HepG2 (cell line): Measurements from ENCODE around the gene ZFP36L2. TPM values are rescaled to one million over a fixed set of nuclear protein-coding genes. Genes with fewer than 3 reads are reported as not detected.
A peak's percentile ranks its signal among the peaks of the same experiment; 100 is the strongest.

Source experiments
- ADNP ChIP-seq: sonication (generic); formaldehyde crosslinking; IDR thresholded peaks from 2 replicates; pipeline ENCODE4 v1.4.0; 2020; ENCODE audit warnings: missing genetic modification reagents
- ARID2 ChIP-seq: sonication (generic); formaldehyde crosslinking; IDR thresholded peaks from 2 replicates; pipeline ENCODE4 v1.8.1; 2022; ENCODE audit warnings: mild to moderate bottlenecking, missing genetic modification reagents, borderline replicate concordance
- ELF3 ChIP-seq: IDR thresholded peaks from 2 replicates; pipeline ENCODE4 v1.6.1; 2016; ENCODE audit warnings: missing genetic modification reagents, missing compliant biosample characterization
- GABPB1 ChIP-seq: IDR thresholded peaks from 2 replicates; pipeline ENCODE4 v1.6.1; 2016; ENCODE audit warnings: mild to moderate bottlenecking, missing genetic modification reagents, moderate library complexity, missing compliant biosample characterization
- GATA4 ChIP-seq: sonication (generic); IDR thresholded peaks from 2 replicates; pipeline ENCODE4 v1.6.1; 2016; ENCODE audit warnings: antibody characterized with exemption, low read depth, borderline replicate concordance
- JUNB ChIP-seq: sonication (generic); formaldehyde crosslinking; IDR thresholded peaks from 2 replicates; pipeline ENCODE4 v1.8.0; 2022; ENCODE audit warnings: missing genetic modification reagents, mild to moderate bottlenecking, borderline replicate concordance
- MEF2D ChIP-seq: sonication (generic); formaldehyde crosslinking; IDR thresholded peaks from 2 replicates; pipeline ENCODE4 v1.5.1; 2020; ENCODE audit warnings: mild to moderate bottlenecking, missing genetic modification reagents
- NR2F1 ChIP-seq, 2 experiments: fragments of 450-650 bp in 1 of 2; formaldehyde crosslinking in 1 of 2; IDR thresholded peaks; 2 replicates each; pipeline versions ENCODE4 v1.5.0 to v1.6.1; 2016 to 2020; ENCODE audit warnings: mild to moderate bottlenecking in 1 of 2, missing compliant biosample characterization in 1 of 2, missing genetic modification reagents in 1 of 2, moderate library complexity in 1 of 2
- ONECUT2 ChIP-seq: sonication (generic); formaldehyde crosslinking; IDR thresholded peaks from 2 replicates; pipeline ENCODE4 v1.4.0; 2020; ENCODE audit warnings: missing genetic modification reagents
- PCBP1 ChIP-seq: fragments of 200-400 bp; formaldehyde crosslinking; IDR thresholded peaks from 2 replicates; pipeline ENCODE4 v1.6.1; 2017; ENCODE audit warnings: mild to moderate bottlenecking, low read depth, low read length, borderline replicate concordance
- PITX1 ChIP-seq: sonication (generic); formaldehyde crosslinking; IDR thresholded peaks from 2 replicates; pipeline ENCODE4 v1.5.1; 2020; ENCODE audit warnings: mild to moderate bottlenecking, missing genetic modification reagents
- SMC3 ChIP-seq: IDR thresholded peaks from 2 replicates; pipeline ENCODE4 v1.6.1; 2011; ENCODE audit warnings: low read length, improper control_type of control experiment
- ZFY ChIP-seq: sonication (generic); formaldehyde crosslinking; IDR thresholded peaks from 2 replicates; pipeline ENCODE4 v1.4.0; 2020; ENCODE audit warnings: missing genetic modification reagents
- ZNF205 ChIP-seq: IDR thresholded peaks from 2 replicates; pipeline ENCODE4 v1.6.1; 2018; ENCODE audit warnings: missing biosample characterization, missing genetic modification reagents
- ZNF280D ChIP-seq: sonication (generic); formaldehyde crosslinking; IDR thresholded peaks from 2 replicates; pipeline ENCODE4 v1.5.1; 2020; ENCODE audit warnings: mild to moderate bottlenecking, missing genetic modification reagents
- ZNF44 ChIP-seq: sonication (generic); formaldehyde crosslinking; IDR thresholded peaks from 2 replicates; pipeline ENCODE4 v1.5.1; 2020; ENCODE audit warnings: mild to moderate bottlenecking, missing genetic modification reagents
- ZNF549 ChIP-seq: sonication (generic); formaldehyde crosslinking; IDR thresholded peaks from 2 replicates; pipeline ENCODE4 v1.5.0; 2020; ENCODE audit warnings: missing genetic modification reagents
- ZNF598 ChIP-seq: sonication (generic); formaldehyde crosslinking; IDR thresholded peaks from 2 replicates; pipeline ENCODE4 v1.5.1; 2020; ENCODE audit warnings: mild to moderate bottlenecking, missing genetic modification reagents, borderline replicate concordance
- ZNF749 ChIP-seq: sonication (generic); formaldehyde crosslinking; IDR thresholded peaks from 2 replicates; pipeline ENCODE4 v1.8.0; 2022; ENCODE audit warnings: mild to moderate bottlenecking, missing genetic modification reagents, moderate library complexity, borderline replicate concordance
- ZNF777 ChIP-seq: sonication (generic); formaldehyde crosslinking; IDR thresholded peaks from 2 replicates; pipeline ENCODE4 v1.4.0; 2020; ENCODE audit warnings: missing genetic modification reagents
- polyA plus RNA-seq, 8 experiments: library from polyadenylated mRNA; depleted of rRNA in 3 of 8; stranded (reverse) in 7 of 8; unstranded in 1 of 8; fragments of >200 nt; fragmentation: Illumina TruSeq in 4 of 8; extraction: Trizol in 4 of 8; gene quantifications; 2 replicates each; pipeline versions ENCODE4 v1.2.1 to v1.2.3, GENCODE V29; 2011 to 2016; ENCODE audit warnings: low read depth in 4 of 8, missing spikeins in 1 of 8, mixed read lengths in 1 of 8; ENCODE audit not compliant: insufficient read depth in 1 of 8
- total RNA-seq, 5 experiments: library from RNA; depleted of rRNA; stranded (reverse); fragments of >200 nt; fragmentation: Illumina TruSeq; extraction: Trizol; gene quantifications; 2 replicates each; pipeline ENCODE4 v1.2.3, GENCODE V29; 2016; ENCODE audit warnings: low read depth in 1 of 5
- TF ChIP-seq, protein P1 (sequence below): sonication (generic); formaldehyde crosslinking; IDR thresholded peaks from 2 replicates; pipeline ENCODE4 v1.4.0; 2020; ENCODE audit warnings: missing genetic modification reagents
- TF ChIP-seq, protein P2 (sequence below): sonication (generic); formaldehyde crosslinking; IDR thresholded peaks from 2 replicates; pipeline ENCODE4 v1.4.0; 2020; ENCODE audit warnings: missing genetic modification reagents
- TF ChIP-seq, protein P3 (sequence below): sonication (generic); formaldehyde crosslinking; IDR thresholded peaks from 2 replicates; pipeline ENCODE4 v1.4.0; 2020; ENCODE audit warnings: mild to moderate bottlenecking, low read depth, missing genetic modification reagents

The ZFP36L2 gene
- total and polyA plus RNA-seq, 2 of the 13 experiments (the other 11 are each of a cell fraction or from before 2014, with no cell fraction given) = 11.2 to 21.8 TPM

- TF ChIP-seq, protein P1, sequence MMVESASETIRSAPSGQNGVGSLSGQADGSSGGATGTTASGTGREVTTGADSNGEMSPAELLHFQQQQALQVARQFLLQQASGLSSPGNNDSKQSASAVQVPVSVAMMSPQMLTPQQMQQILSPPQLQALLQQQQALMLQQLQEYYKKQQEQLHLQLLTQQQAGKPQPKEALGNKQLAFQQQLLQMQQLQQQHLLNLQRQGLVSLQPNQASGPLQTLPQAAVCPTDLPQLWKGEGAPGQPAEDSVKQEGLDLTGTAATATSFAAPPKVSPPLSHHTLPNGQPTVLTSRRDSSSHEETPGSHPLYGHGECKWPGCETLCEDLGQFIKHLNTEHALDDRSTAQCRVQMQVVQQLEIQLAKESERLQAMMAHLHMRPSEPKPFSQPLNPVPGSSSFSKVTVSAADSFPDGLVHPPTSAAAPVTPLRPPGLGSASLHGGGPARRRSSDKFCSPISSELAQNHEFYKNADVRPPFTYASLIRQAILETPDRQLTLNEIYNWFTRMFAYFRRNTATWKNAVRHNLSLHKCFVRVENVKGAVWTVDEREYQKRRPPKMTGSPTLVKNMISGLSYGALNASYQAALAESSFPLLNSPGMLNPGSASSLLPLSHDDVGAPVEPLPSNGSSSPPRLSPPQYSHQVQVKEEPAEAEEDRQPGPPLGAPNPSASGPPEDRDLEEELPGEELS (CRISPR knock-in tag) = no peak
- TF ChIP-seq MEF2D (0 out of 2 replicates have a peak, but pooled peaks have one; percentile 8), ELF3 (CRISPR knock-in tag) (no peak), ZNF749 (CRISPR knock-in tag) (no peak), ZNF205 (CRISPR knock-in tag) (no peak), ONECUT2 (CRISPR knock-in tag) (no peak), SMC3 (no peak; the same call in 1 of the 2 replicates), ZNF549 (CRISPR knock-in tag) (no peak), ARID2 (no peak), ZFY (0 out of 2 replicates have a peak, but pooled peaks have one; percentile 93), PCBP1 (0 out of 2 replicates have a peak, but pooled peaks have one; percentile 2), ZNF280D (0 out of 2 replicates have a peak, but pooled peaks have one; percentile 7), ZNF44 (CRISPR knock-in tag) (0 out of 2 replicates have a peak, but pooled peaks have one; percentile 14), JUNB (CRISPR knock-in tag) (no peak), PITX1 (CRISPR knock-in tag) (no peak), ADNP (no peak), NR2F1 (CRISPR knock-in tag; IDR thresholded peaks at IDR 0.05) (no peak), GATA4 (no peak), ZNF777 (0 out of 2 replicates have a peak, but pooled peaks have one; percentile 3), GABPB1 (0 out of 2 replicates have a peak, but pooled peaks have one; percentile 32), ZNF598 (CRISPR knock-in tag) (0 out of 2 replicates have a peak, but pooled peaks have one; percentile 91)
- TF ChIP-seq, protein P2, sequence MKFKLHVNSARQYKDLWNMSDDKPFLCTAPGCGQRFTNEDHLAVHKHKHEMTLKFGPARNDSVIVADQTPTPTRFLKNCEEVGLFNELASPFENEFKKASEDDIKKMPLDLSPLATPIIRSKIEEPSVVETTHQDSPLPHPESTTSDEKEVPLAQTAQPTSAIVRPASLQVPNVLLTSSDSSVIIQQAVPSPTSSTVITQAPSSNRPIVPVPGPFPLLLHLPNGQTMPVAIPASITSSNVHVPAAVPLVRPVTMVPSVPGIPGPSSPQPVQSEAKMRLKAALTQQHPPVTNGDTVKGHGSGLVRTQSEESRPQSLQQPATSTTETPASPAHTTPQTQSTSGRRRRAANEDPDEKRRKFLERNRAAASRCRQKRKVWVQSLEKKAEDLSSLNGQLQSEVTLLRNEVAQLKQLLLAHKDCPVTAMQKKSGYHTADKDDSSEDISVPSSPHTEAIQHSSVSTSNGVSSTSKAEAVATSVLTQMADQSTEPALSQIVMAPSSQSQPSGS = no peak
- TF ChIP-seq, protein P3, sequence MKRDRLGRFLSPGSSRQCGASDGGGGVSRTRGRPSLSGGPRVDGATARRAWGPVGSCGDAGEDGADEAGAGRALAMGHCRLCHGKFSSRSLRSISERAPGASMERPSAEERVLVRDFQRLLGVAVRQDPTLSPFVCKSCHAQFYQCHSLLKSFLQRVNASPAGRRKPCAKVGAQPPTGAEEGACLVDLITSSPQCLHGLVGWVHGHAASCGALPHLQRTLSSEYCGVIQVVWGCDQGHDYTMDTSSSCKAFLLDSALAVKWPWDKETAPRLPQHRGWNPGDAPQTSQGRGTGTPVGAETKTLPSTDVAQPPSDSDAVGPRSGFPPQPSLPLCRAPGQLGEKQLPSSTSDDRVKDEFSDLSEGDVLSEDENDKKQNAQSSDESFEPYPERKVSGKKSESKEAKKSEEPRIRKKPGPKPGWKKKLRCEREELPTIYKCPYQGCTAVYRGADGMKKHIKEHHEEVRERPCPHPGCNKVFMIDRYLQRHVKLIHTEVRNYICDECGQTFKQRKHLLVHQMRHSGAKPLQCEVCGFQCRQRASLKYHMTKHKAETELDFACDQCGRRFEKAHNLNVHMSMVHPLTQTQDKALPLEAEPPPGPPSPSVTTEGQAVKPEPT (CRISPR knock-in tag) = no peak
Measured at GRCh38 chr2:43220229-43220751, 6.1 kb downstream of the ZFP36L2 start (continued).
